ENCODE results near the gene ANKRD13A. TPM values are rescaled to one million over a fixed set of nuclear protein-coding genes. Genes with fewer than 3 reads are reported as not detected.

ANKRD13A gene
- total RNA-seq, 4 donors from 2014 or later, result 125 to 167 (median 137) TPM

DNA sequence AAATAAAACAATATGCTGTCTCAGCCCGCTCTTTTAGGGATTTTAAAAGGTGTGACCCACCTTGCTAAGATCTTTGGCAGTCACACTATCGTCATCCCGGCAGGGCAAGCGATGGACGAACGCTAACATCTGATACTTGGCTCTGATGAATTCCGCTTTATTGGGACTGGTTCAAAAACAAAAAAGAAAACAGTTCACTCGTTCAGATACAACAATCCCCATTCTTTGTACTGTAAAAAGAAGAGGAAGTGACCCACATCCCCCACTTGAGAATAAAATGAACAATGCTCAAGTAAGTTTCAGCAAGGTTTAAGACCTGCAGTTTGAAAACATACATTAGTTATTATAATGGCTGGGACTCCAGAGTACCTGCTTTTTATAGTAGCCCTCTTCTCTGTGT, 10.3 kb upstream of the ANKRD13A start:
- Histone ChIP-seq H3K9me3 (no peaks in the 10 kb centered on the region), H3K27me3 (no peaks in the 10 kb centered on the region), H3K4me1 (peaks cover 5 to 9% of the 10 kb centered on the region in 2 donors), H3K36me3 (peaks cover 5 to 9% of the 10 kb centered on the region in 2 donors), H3K4me3 (replicated peaks in 1 of 3) (no peak overlapping the region), H3K27ac (no peak overlapping the region)
- intact Hi-C loops (cut with DNase I), result no loop called here
- 80 to 88% methylated on average over 8 of the region's 8 CpGs for WGBS, 2 donors
- TF ChIP-seq, protein P1, sequence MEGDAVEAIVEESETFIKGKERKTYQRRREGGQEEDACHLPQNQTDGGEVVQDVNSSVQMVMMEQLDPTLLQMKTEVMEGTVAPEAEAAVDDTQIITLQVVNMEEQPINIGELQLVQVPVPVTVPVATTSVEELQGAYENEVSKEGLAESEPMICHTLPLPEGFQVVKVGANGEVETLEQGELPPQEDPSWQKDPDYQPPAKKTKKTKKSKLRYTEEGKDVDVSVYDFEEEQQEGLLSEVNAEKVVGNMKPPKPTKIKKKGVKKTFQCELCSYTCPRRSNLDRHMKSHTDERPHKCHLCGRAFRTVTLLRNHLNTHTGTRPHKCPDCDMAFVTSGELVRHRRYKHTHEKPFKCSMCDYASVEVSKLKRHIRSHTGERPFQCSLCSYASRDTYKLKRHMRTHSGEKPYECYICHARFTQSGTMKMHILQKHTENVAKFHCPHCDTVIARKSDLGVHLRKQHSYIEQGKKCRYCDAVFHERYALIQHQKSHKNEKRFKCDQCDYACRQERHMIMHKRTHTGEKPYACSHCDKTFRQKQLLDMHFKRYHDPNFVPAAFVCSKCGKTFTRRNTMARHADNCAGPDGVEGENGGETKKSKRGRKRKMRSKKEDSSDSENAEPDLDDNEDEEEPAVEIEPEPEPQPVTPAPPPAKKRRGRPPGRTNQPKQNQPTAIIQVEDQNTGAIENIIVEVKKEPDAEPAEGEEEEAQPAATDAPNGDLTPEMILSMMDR (IDR thresholded peaks at IDR 0.05), result no peak
- TF ChIP-seq POLR2A (IDR thresholded peaks at IDR 0.05), result no peak
- DNase-seq, result no peak

DNA sequence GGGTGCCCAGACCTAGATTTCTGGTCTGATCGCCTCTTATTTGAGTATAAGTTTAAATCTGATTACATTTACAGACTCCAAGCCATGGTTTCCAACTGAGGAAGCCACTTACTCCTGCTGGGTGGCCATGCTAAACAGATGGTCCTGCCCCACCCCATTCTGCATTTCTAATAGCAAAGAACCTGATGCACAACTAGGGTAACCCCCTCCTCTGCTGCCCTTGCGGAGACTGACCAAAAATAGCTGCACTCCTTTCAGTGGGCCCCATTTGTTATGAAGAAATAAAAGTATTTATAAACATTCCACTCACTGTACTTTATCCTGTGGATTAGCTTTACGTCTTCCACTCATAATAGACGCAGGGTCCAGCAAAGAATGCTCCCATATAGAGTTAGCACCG, 9.8 kb upstream of the ANKRD13A start:
- no peaks in the 10 kb centered on the region for H3K27me3 ChIP-seq
- H3K27ac ChIP-seq, result no peak overlapping the region
- 92% methylated on average over 5 of the region's 5 CpGs for WGBS, 2 donors
- TF ChIP-seq POLR2A (IDR thresholded peaks at IDR 0.05), result no peak
- TF ChIP-seq, protein P1 (IDR thresholded peaks at IDR 0.05), result no peak
- no peaks in the 10 kb centered on the region for H3K9me3 ChIP-seq
- intact Hi-C loops (cut with DNase I), result no loop called here
- DNase-seq, result no peak
- H3K4me1 ChIP-seq, result peaks cover 3 to 9% of the 10 kb centered on the region in 2 donors
- H3K36me3 ChIP-seq, result peaks cover 3 to 9% of the 10 kb centered on the region in 2 donors
- H3K4me3 ChIP-seq (replicated peaks in 1 of 3), result no peak overlapping the region

DNA sequence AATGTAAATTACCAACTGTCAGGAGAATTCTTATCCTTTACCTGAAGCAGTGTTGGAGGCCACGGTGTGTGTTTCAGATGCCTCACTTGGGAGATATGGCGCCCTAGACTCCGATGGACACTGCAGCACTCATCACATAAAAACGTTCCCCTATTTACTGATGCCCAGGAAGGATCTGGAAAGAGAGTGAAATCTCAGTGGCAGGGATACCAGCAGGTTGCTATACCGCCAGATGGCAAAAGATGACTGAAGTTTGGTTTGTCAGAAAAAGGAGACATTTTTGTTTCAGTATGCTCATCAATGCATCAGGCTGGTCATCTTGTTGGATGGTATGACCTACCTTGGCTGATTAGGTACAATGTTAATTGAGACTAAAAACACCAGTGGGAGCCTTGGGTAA, 7.6 kb upstream of the ANKRD13A start:
- Histone ChIP-seq H3K36me3 (peaks cover 0 to 9% of the 10 kb centered on the region in 2 donors), H3K4me1 (peaks cover 11 to 18% of the 10 kb centered on the region in 2 donors), H3K27me3 (no peaks in the 10 kb centered on the region), H3K4me3 (replicated peaks in 1 of 3) (no peak overlapping the region), H3K27ac (no peak overlapping the region), H3K9me3 (no peaks in the 10 kb centered on the region)
- WGBS, 2 donors, result 92 to 93% methylated on average over 5 of the region's 5 CpGs
- DNase-seq, result no peak
- intact Hi-C loops (cut with DNase I), result no loop called here
- no peak for TF ChIP-seq POLR2A (IDR thresholded peaks at IDR 0.05)
- TF ChIP-seq, protein P1 (IDR thresholded peaks at IDR 0.05), result no peak

DNA sequence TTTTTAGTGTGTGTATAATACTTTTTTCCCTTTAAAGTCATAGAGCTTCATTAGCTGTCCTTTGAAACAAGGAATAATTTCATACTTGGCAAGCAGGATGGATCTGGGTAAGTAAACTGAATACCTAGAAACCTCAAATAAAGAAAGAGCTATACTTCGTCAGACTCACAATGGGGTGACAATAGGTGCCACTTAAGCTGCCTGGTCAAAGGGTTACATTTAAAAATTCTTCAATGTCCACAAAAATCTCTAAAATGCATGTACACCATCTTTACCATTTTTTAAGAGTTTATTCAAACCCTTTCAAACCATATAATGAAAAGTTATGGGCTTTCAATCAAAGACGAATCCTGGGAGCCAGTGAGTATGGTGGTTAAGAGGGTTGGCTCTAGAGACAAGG, 6.1 kb upstream of the ANKRD13A start:
- Histone ChIP-seq H3K36me3 (peaks cover 0 to 7% of the 10 kb centered on the region in 2 donors), H3K27me3 (no peaks in the 10 kb centered on the region), H3K4me1 (peaks cover 11 to 18% of the 10 kb centered on the region in 2 donors), H3K27ac (no peak overlapping the region), H3K4me3 (replicated peaks in 1 of 3) (no peak overlapping the region), H3K9me3 (no peaks in the 10 kb centered on the region)
- 90 to 94% methylated on average over 2 of the region's 2 CpGs for WGBS, 2 donors
- TF ChIP-seq, protein P1 (IDR thresholded peaks at IDR 0.05), result no peak
- TF ChIP-seq POLR2A (IDR thresholded peaks at IDR 0.05), result no peak
- DNase-seq, result no peak
- intact Hi-C loops (cut with DNase I), result no loop called here

DNA sequence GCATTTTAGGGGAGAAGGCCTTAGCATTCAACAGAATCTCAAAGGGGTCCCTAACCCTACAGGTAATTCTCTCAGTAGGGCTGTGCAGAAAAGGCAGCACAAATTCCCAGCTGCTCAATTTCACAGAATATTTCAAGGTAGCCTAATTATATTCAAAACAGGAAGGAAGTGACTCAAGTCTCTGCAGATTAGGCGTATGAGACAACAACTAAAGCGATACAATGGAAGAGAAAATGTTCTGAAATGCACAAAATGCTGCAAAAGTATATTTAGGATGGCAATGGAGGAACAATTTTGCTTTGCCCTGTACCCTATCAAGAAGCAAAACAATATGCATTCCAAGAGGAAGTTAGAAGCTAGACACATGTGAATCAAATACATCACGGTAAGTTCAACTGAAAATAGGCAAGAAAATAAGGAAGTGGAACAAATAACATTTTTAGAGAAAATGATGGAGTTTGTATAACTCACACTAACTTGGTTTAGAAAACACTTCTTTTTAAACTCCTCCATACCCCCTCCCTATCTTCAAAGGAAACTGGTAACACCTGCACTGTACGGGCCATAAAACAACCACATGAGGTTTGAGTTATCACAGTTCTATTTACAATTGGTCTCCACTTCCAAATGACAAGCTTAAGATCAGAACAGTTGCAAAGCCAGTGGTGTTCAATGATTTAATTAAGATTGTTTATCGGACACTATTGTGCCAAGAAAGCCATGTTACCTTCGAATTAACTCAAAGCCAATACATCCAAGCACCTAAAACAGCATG, 4.6 kb upstream of the ANKRD13A start:
- peaks cover 11 to 23% of the 10 kb centered on the region in 2 donors for H3K4me1 ChIP-seq

More for the DNA sequence above, 4.6 kb upstream of the ANKRD13A start:
- intact Hi-C loops (cut with DNase I), result no loop called here
- H3K4me3 ChIP-seq (replicated peaks in 1 of 3), result peak overlapping the region in 1 of 3 donors; percentile 98
- WGBS, 2 donors, result 58 to 61% methylated on average over 6 of the region's 6 CpGs
- H3K27me3 ChIP-seq, result no peaks in the 10 kb centered on the region
- no peaks in the 10 kb centered on the region for H3K9me3 ChIP-seq
- no peak for TF ChIP-seq POLR2A (IDR thresholded peaks at IDR 0.05)
- TF ChIP-seq, protein P1 (IDR thresholded peaks at IDR 0.05), result no peak
- no peak for DNase-seq
- peak overlapping the region in 2 of 3 donors; percentile 82 to 83 for H3K27ac ChIP-seq
- no peaks in the 10 kb centered on the region for H3K36me3 ChIP-seq
